ENCODE data around the gene NMT1.

DNA sequence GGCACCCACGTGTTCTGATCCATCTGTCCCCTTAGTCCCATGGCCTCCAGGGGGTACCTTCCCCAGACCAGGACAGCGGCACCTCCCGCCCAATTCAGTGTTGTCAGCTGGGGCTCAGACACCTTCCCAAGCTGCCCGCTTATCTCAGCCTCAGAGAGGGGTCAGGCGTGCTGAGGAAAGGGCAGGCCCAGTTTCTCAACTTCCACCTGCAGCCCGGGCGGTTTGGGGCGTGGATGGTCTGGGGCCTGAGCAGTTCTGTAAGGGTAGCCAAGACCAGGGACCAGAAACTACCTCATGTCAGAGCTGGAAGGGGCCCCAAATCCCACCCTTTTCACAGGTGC, 66.1 kb downstream of the NMT1 start:
- TF ChIP-seq ZNF232 (CRISPR knock-in tag; IDR thresholded peaks at IDR 0.05) (no peak), CREB1 (CRISPR knock-in tag; IDR thresholded peaks at IDR 0.05) (no peak), NR2C2 (CRISPR knock-in tag; IDR thresholded peaks at IDR 0.05) (no peak), NR1H2 (CRISPR knock-in tag; IDR thresholded peaks at IDR 0.05) (no peak), ZNF121 (CRISPR knock-in tag; IDR thresholded peaks at IDR 0.05) (no peak), ETV6 (CRISPR knock-in tag; IDR thresholded peaks at IDR 0.05) (no peak), GABPB1 (CRISPR knock-in tag; IDR thresholded peaks at IDR 0.05) (no peak)
- TF ChIP-seq, protein P1, sequence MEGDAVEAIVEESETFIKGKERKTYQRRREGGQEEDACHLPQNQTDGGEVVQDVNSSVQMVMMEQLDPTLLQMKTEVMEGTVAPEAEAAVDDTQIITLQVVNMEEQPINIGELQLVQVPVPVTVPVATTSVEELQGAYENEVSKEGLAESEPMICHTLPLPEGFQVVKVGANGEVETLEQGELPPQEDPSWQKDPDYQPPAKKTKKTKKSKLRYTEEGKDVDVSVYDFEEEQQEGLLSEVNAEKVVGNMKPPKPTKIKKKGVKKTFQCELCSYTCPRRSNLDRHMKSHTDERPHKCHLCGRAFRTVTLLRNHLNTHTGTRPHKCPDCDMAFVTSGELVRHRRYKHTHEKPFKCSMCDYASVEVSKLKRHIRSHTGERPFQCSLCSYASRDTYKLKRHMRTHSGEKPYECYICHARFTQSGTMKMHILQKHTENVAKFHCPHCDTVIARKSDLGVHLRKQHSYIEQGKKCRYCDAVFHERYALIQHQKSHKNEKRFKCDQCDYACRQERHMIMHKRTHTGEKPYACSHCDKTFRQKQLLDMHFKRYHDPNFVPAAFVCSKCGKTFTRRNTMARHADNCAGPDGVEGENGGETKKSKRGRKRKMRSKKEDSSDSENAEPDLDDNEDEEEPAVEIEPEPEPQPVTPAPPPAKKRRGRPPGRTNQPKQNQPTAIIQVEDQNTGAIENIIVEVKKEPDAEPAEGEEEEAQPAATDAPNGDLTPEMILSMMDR (IDR thresholded peaks at IDR 0.05), result no peak
- TF ChIP-seq, protein P2, sequence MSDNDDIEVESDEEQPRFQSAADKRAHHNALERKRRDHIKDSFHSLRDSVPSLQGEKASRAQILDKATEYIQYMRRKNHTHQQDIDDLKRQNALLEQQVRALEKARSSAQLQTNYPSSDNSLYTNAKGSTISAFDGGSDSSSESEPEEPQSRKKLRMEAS (CRISPR knock-in tag; IDR thresholded peaks at IDR 0.05), result no peak
- TF ChIP-seq, protein P3, sequence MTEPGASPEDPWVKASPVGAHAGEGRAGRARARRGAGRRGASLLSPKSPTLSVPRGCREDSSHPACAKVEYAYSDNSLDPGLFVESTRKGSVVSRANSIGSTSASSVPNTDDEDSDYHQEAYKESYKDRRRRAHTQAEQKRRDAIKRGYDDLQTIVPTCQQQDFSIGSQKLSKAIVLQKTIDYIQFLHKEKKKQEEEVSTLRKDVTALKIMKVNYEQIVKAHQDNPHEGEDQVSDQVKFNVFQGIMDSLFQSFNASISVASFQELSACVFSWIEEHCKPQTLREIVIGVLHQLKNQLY (CRISPR knock-in tag; IDR thresholded peaks at IDR 0.05), result no peak
